Vagina (tissue), 2 donors: Measurements from ENCODE around the gene SLCO1B1. TPM values are rescaled to one million over a fixed set of nuclear protein-coding genes. Genes with fewer than 3 reads are reported as not detected.
"Not testable (repeated sequence)": the region's sequence is repeated elsewhere in the genome, so short reads cannot be mapped to it uniquely, and the experiment has no call there.

Experiments used
- DNase-seq, 2 donors: peaks; one replicate each; pipeline ENCODE4 v3.0.0-alpha.2; 2017; ENCODE audit errors: extremely low spot score in 2 of 2
- H3K27ac ChIP-seq: fragments of 200-600 bp; sonication (generic); one replicate; pipeline ENCODE4 v1.5.1; 2019
- H3K27me3 ChIP-seq: fragments of 200-600 bp; sonication (generic); one replicate; pipeline ENCODE4 v1.5.1; 2019
- H3K36me3 ChIP-seq, 2 donors: fragments of 200-600 bp; sonication (generic); one replicate each; pipeline ENCODE4 v1.5.1; 2017 to 2019
- H3K4me1 ChIP-seq: fragments of 200-600 bp; sonication (generic); one replicate; pipeline ENCODE4 v1.5.1; 2019
- H3K4me3 ChIP-seq, 2 donors: fragments of 200-600 bp; sonication (generic); 1 replicate in 1 of 2; 2 replicates in 1 of 2; pipeline ENCODE4 v1.5.1; 2016 to 2019
- H3K9me3 ChIP-seq: fragments of 200-600 bp; sonication (generic); one replicate; pipeline ENCODE4 v1.5.1; 2019
- POLR2A ChIP-seq, 2 donors: fragments of 450-650 bp; IDR thresholded peaks; one replicate each; pipeline ENCODE4 v1.6.1; 2017; ENCODE audit warnings: antibody characterized with exemption in 2 of 2, mild to moderate bottlenecking in 2 of 2, moderate library complexity in 2 of 2
- POLR2AphosphoS5 ChIP-seq, 2 donors: sonication (generic); formaldehyde crosslinking; IDR thresholded peaks; one replicate each; pipeline ENCODE4 v1.9.0; 2017; ENCODE audit warnings: antibody characterized with exemption in 2 of 2, mild to moderate bottlenecking in 2 of 2, low read depth in 1 of 2; ENCODE audit not compliant: insufficient read depth in 1 of 2
- intact Hi-C: fragments of 100-400 bp; cut with DNase I; formaldehyde crosslinking; loops from one replicate; pipeline ENCODE4 v1.15.1; 2023
- total RNA-seq: library from RNA; depleted of rRNA; stranded (reverse); fragments of >200 nt; gene quantifications from one replicate; pipeline ENCODE4 v1.2.3, GENCODE V29; 2016
- TF ChIP-seq, protein P1 (sequence below), 3 experiments: fragments of 450-650 bp in 2 of 3; fragments of 200-600 bp in 1 of 3; sonication (generic) in 1 of 3; IDR thresholded peaks; one replicate each; pipeline ENCODE4 v1.5.1; 2017 to 2019; ENCODE audit warnings: antibody characterized with exemption in 3 of 3, mild to moderate bottlenecking in 2 of 3, moderate library complexity in 2 of 3

Gene SLCO1B1
- total RNA-seq, 1 donor from 2014 or later: not detected

GRCh38 chr12:21183721-21184275 lies 52.8 kb downstream of the SLCO1B1 start:
- Histone ChIP-seq H3K9me3 (no peaks in the 10 kb centered on the region), H3K4me1 (no peaks in the 10 kb centered on the region), H3K27me3 (no peaks in the 10 kb centered on the region), H3K4me3 (no peak overlapping the region), H3K27ac (no peak overlapping the region), H3K36me3 (no peaks in the 10 kb centered on the region)
- no peak for TF ChIP-seq POLR2AphosphoS5 (IDR thresholded peaks at IDR 0.05; ENCODE audit: insufficient read depth in 1 of 2, low read depth in 1 of 2)
- no peak for TF ChIP-seq POLR2A (IDR thresholded peaks at IDR 0.05)
- TF ChIP-seq, protein P1, sequence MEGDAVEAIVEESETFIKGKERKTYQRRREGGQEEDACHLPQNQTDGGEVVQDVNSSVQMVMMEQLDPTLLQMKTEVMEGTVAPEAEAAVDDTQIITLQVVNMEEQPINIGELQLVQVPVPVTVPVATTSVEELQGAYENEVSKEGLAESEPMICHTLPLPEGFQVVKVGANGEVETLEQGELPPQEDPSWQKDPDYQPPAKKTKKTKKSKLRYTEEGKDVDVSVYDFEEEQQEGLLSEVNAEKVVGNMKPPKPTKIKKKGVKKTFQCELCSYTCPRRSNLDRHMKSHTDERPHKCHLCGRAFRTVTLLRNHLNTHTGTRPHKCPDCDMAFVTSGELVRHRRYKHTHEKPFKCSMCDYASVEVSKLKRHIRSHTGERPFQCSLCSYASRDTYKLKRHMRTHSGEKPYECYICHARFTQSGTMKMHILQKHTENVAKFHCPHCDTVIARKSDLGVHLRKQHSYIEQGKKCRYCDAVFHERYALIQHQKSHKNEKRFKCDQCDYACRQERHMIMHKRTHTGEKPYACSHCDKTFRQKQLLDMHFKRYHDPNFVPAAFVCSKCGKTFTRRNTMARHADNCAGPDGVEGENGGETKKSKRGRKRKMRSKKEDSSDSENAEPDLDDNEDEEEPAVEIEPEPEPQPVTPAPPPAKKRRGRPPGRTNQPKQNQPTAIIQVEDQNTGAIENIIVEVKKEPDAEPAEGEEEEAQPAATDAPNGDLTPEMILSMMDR (IDR thresholded peaks at IDR 0.05): no peak
- DNase-seq: no peak
- intact Hi-C loops: no loop called here

GRCh38 chr12:21190016-21190415 lies 59.0 kb downstream of the SLCO1B1 start:
- TF ChIP-seq, protein P1 (IDR thresholded peaks at IDR 0.05): no peak
- TF ChIP-seq POLR2AphosphoS5 (IDR thresholded peaks at IDR 0.05; ENCODE audit: insufficient read depth in 1 of 2, low read depth in 1 of 2) (no peak), POLR2A (IDR thresholded peaks at IDR 0.05) (no peak)

DNA sequence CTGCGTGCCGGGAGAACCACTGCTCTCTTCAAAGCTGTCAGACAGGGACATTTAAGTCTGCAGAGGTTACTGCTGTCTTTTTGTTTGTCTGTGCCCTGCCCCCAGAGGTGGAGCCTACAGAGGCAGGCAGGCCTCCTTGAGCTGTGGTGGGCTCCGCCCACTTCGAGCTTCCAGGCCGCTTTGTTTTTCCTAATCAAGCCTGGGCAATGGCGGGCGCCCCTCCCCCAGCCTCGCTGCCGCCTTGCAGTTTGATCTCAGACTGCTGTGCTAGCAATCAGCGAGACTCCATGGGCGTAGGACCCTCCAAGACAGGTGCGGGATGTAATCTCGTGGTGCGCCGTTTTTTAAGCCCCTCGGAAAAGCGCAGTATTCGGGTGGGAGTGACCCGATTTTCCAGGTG lies 83.4 kb downstream of the SLCO1B1 start:
- H3K27ac ChIP-seq, intact Hi-C loops: not testable (repeated sequence)

More at GRCh38 chr12:21190016-21190415, 59.0 kb downstream of the SLCO1B1 start:
- Histone ChIP-seq H3K27me3 (no peaks in the 10 kb centered on the region), H3K9me3 (no peaks in the 10 kb centered on the region), H3K27ac (no peak overlapping the region), H3K36me3 (no peaks in the 10 kb centered on the region), H3K4me1 (no peaks in the 10 kb centered on the region), H3K4me3 (no peak overlapping the region)
- DNase-seq: no peak
- intact Hi-C loops: no loop called here

DNA sequence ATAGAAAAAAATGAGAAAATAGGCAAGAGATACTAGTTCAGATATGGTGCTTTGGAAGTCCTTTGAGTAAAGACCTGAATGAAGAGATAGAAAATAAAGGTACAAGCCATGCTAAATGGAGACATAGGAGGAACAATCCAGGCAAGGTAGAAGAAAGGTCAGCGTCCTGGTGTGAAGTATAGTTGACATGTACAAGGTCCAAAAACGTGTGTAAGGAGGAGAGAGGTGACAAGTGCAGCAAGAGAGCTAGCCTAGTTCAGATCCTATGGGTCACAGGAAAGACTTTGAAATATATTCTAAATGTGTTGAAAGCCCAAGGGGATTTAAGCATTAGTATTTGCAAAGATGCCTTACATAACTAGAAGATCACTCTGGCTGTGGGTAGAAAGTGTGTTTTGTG lies 88.2 kb downstream of the SLCO1B1 start:
- Histone ChIP-seq H3K4me3 (no peak overlapping the region), H3K27me3 (no peaks in the 10 kb centered on the region), H3K4me1 (no peaks in the 10 kb centered on the region), H3K9me3 (no peaks in the 10 kb centered on the region), H3K36me3 (no peaks in the 10 kb centered on the region), H3K27ac (no peak overlapping the region)
- intact Hi-C loops: no loop called here
- TF ChIP-seq POLR2AphosphoS5 (IDR thresholded peaks at IDR 0.05; ENCODE audit: insufficient read depth in 1 of 2, low read depth in 1 of 2): no peak
- no peak for TF ChIP-seq POLR2A (IDR thresholded peaks at IDR 0.05)
- TF ChIP-seq, protein P1 (IDR thresholded peaks at IDR 0.05): no peak
- DNase-seq: no peak

More for the DNA sequence above, 83.4 kb downstream of the SLCO1B1 start:
- not testable (repeated sequence) for H3K4me1 ChIP-seq, H3K27me3 ChIP-seq, H3K36me3 ChIP-seq, DNase-seq, H3K9me3 ChIP-seq, H3K4me3 ChIP-seq

DNA sequence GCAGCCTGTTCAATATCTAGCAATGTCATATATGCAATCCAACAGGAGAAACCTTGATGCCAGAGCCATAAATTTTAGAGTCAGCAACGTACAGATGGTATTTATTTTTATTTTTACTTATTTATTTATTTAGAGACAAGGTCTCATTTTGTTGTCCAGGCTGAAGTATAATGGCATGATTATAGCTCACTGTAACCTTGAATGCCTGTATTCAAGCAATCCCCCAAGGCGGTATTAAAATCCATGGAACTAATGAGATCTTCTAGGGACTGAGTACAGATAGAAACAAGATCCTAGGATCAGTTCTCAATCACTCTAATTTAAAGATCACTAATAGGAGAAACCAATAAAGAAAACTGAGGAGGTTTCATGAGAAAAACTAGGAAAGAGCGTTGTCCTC lies 89.3 kb downstream of the SLCO1B1 start:
- intact Hi-C loops: no loop called here
- no peaks in the 10 kb centered on the region for H3K27me3 ChIP-seq
- H3K4me1 ChIP-seq: no peaks in the 10 kb centered on the region
- H3K36me3 ChIP-seq: no peaks in the 10 kb centered on the region
- no peak for DNase-seq
- no peaks in the 10 kb centered on the region for H3K9me3 ChIP-seq
- H3K27ac ChIP-seq: no peak overlapping the region
- TF ChIP-seq POLR2A (IDR thresholded peaks at IDR 0.05) (no peak), POLR2AphosphoS5 (IDR thresholded peaks at IDR 0.05; ENCODE audit: insufficient read depth in 1 of 2, low read depth in 1 of 2) (no peak)
- TF ChIP-seq, protein P1 (IDR thresholded peaks at IDR 0.05): no peak
- no peak overlapping the region for H3K4me3 ChIP-seq
